Limb (tissue), 2 donors: ENCODE measurements around the gene SYCE3.

Experiments used
- DNase-seq, 2 donors: peaks; one replicate each; pipeline ENCODE4 v3.0.0-alpha.2; 2016; ENCODE audit errors: extremely low spot score in 2 of 2

Gene SYCE3

GRCh38 chr22:50532824-50533796, 29.6 kb downstream of the SYCE3 start:
- no peak for DNase-seq

GRCh38 chr22:50531962-50532674, 30.6 kb downstream of the SYCE3 start:
- peak in 1 of 2 donors; percentile 78 for DNase-seq

DNA sequence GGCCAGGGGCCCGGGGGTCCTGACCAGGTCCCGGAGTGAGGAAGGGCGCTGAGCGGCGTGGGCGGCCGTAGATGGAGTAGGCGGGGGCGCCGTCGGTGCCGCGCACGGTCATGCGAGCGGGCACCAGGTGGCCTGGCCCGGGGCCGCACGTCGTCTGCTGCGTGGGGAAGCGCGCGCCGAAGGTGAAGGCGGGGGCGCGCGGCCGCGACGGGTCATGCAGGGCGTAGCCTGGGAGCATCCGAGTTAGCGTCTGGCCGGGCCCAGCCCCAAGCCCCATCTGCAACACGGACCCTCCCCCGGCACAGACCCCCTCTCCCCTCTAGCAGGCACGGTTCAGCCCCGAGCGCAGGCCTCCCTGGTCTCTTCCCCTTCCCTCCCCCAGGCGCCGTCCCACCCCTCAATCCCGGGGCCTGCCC, 31.2 kb downstream of the SYCE3 start:
- DNase-seq, result peak in 1 of 2 donors; percentile 61

DNA sequence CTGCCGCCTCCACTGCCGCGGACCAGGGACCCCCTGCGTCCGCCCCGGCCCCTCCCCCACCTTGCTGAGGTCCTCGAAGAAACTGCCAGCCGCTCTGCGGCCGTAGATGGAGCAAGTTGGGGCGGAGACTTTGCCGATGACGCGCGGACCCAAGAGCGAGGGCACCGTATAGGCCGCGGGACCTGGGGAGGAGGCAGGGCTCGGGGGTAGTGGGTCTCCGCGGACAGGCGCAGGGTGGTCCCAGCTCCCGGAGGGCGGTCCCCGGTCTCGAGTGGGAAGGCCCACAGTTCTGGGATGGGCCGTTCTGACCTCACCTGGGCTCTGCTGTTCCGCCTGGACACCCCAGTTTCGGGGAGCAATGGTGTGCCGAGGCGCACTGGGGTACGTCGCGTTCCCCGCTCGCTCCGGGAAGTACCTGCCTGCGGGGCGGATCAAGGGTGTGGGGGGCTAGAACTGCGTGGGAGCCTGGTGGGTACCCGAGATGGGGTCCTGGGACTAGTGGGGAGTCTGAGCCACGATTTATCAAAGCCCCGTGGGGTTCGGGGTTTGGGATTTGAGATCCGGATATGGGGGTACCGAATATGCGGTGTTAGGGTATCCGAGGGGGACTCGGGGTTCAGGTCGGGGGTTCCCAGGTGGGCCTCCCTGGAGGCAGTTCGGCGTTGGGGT, 31.7 kb downstream of the SYCE3 start:
- DNase-seq, result peak in 1 of 2 donors; percentile 75

DNA sequence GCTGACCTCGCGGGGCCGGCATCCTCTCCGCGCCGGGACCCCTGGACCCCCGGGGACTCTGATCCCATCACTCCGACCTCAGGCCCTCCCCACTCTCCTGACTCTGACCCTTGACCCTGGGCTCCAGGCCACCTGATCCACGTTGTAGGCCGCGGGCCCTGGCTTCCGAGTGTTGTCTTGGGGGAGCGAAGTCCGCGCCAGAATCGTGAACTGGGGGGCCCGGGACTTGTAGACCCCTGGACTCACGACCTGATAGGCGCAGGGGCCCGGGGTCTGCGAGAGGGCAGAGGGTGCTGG, 32.2 kb downstream of the SYCE3 start:
- no peak for DNase-seq

GRCh38 chr22:50529897-50530579, 32.7 kb downstream of the SYCE3 start, which contains the start of gene TYMP:
TSS of gene TYMP (minus strand) at chr22:50530012. CDS start at chr22:50529709, 303 bp downstream.
- peak; percentile 49 to 66 for DNase-seq

GRCh38 chr22:50529416-50529896, 33.3 kb downstream of the SYCE3 start:
- DNase-seq, result peak in 1 of 2 donors; percentile 56

GRCh38 chr22:50528682-50529415, 33.9 kb downstream of the SYCE3 start:
- no peak for DNase-seq

DNA sequence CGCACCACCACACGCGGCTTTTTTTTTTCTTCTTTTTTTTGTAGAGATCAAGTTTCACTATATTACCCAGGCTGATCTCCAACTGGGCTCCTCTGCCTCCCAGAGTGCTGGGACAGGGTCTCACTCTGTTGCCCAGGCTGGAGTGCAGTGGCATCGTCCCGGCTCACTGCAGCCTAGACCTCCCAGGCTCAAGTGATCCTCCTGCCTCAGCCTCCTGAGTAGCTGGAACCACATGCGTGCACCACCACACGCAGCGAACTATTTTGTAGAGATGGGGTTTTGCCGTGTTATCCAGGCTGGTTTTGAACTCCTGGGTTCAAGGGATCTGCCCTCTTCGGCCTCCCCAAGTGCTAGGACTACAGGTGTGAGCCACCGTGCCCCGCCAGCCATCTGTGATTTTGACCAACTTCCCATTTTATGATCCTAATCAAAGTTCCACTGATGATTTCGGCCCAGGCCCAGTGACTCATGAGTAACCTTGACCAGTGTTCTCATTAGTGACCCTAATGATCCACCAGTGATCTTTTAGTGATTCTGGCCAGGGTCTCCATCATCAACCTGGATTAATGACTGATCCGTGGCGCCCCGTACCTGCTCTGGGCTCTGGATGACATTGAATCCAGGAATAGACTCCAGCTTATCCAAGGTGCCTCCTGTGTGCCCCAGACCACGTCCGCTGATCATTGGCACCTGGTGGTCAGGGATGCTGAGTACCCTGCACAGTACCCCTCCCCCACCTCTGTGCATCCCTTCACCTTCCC, 34.6 kb downstream of the SYCE3 start:
- DNase-seq, result no peak

DNA sequence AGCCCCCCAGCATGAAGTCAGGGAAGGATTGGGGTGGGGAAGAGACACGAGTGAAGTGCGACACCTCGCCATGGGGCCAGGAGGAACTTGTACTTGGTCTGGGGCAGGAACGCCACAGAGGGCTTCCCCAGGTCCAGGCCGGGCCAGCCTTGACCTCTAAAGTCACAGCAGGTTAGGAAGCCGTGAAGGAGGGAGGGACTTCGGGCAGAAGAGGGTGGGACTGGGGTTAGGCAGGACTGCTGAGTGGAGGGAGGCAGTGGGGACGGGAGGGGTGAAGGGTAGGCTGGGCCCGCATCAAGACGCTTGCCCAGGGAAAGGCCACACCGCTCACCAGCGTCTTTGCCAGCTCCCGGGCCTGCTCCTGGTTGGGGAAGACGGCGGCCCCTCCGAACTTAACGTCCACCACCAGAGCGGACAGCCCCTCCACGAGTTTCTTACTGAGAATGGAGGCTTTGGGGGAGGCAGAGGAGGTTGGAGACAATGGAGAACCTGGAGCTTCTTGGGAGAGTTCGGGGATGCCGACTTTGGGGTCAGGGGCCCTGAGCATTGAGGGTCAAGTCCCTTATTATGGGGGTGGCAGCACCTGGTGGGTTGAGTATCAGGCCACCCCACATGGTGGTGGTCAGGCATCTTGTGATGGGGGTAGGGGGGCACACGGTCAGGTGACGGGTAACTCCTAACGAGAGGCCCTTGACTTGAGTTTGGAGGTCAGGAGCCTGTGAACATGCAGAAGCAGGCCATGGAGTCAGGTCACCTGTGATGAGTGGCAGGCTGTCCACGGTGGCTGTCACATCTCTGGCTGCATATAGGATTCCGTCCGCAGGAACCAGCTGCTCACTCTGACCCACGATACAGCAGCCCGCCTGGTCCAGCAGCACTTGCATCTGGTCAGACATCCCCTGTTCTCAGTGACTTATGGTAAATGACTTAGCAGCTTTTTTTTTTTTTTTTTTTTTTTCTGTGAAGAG, 35.6 kb downstream of the SYCE3 start:
- DNase-seq, result no peak

- DNase-seq, result peak; percentile 78 to 90
These were observed 36.4 kb downstream of the SYCE3 start for GRCh38 chr22:50526108-50526833.

DNA sequence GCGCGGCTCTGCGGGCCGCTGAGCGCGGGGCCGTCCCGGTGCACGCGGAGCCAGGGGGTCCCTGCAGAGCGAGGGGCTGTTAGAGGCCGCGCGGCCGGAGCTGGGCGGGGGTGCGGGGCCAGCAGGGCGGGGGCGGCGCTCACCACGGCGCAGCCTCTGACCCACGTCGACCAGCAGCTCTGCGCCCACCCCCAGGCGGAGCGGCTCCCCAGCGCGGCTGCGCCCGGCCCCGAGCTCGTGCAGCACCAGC, 36.9 kb downstream of the SYCE3 start:
- DNase-seq, result no peak

- DNase-seq, result peak; percentile 98 to 99
These were observed 37.4 kb downstream of the SYCE3 start, which contains the start of gene SCO2 for GRCh38 chr22:50525104-50525857. TSS of gene SCO2 (minus strand) at chr22:50525598. CDS start at chr22:50524411, 1,187 bp downstream.

GRCh38 chr22:50524676-50525103, 38.0 kb downstream of the SYCE3 start:
- DNase-seq, result no peak

GRCh38 chr22:50523806-50524675, 38.7 kb downstream of the SYCE3 start:
- no peak for DNase-seq

- no peak for DNase-seq
These were observed 39.3 kb downstream of the SYCE3 start for GRCh38 chr22:50523458-50523805.
